Parathyroid adenoma (tissue), 2 donors: ENCODE data around the gene SLC2A10.
A peak's percentile ranks its signal among the peaks of the same experiment; 100 is the strongest.

Experiments used
- H2AFZ ChIP-seq: fragments of 300-600 bp; sonication (generic); one replicate; pipeline ENCODE4 v1.7.0; 2017; ENCODE audit warnings: antibody characterized with exemption, mild to moderate bottlenecking
- H3K27ac ChIP-seq: fragments of 300-600 bp; sonication (generic); one replicate; pipeline ENCODE4 v1.7.0; 2017
- H3K27me3 ChIP-seq: fragments of 300-600 bp; sonication (generic); one replicate; pipeline ENCODE4 v1.7.0; 2017; ENCODE audit warnings: low read length; ENCODE audit not compliant: control insufficient read depth, insufficient read depth
- H3K36me3 ChIP-seq: fragments of 300-600 bp; sonication (generic); one replicate; pipeline ENCODE4 v1.7.0; 2017; ENCODE audit warnings: low read length; ENCODE audit not compliant: control insufficient read depth, insufficient read depth
- H3K4me1 ChIP-seq: fragments of 300-600 bp; sonication (generic); one replicate; pipeline ENCODE4 v1.7.0; 2017; ENCODE audit warnings: control low read depth
- H3K4me2 ChIP-seq: fragments of 300-600 bp; sonication (generic); one replicate; pipeline ENCODE4 v1.7.0; 2017; ENCODE audit warnings: low read length
- H3K4me3 ChIP-seq: fragments of 300-600 bp; sonication (generic); one replicate; pipeline ENCODE4 v1.7.0; 2017; ENCODE audit warnings: low read depth, low read length
- H3K79me2 ChIP-seq: fragments of 300-600 bp; sonication (generic); one replicate; pipeline ENCODE4 v1.7.0; 2017; ENCODE audit warnings: control low read depth
- H3K9ac ChIP-seq: fragments of 300-600 bp; sonication (generic); one replicate; pipeline ENCODE4 v1.7.0; 2017; ENCODE audit warnings: mild to moderate bottlenecking
- H3K9me3 ChIP-seq: fragments of 300-600 bp; sonication (generic); one replicate; pipeline ENCODE4 v1.7.0; 2017; ENCODE audit warnings: low read length; ENCODE audit not compliant: control insufficient read depth
- TF ChIP-seq, protein P1 (sequence below): fragments of 300-600 bp; sonication (generic); IDR thresholded peaks from one replicate; pipeline ENCODE4 v1.7.0; 2017; ENCODE audit warnings: antibody characterized with exemption, mild to moderate bottlenecking
- donor health status: primary hyperparathyroidism.

The SLC2A10 gene

GRCh38 chr20:46691196-46691595 is 18.3 kb upstream of the SLC2A10 start:
- Histone ChIP-seq H3K4me2 (no peak overlapping the region), H3K79me2 (peaks cover 18% of the 10 kb centered on the region)

DNA sequence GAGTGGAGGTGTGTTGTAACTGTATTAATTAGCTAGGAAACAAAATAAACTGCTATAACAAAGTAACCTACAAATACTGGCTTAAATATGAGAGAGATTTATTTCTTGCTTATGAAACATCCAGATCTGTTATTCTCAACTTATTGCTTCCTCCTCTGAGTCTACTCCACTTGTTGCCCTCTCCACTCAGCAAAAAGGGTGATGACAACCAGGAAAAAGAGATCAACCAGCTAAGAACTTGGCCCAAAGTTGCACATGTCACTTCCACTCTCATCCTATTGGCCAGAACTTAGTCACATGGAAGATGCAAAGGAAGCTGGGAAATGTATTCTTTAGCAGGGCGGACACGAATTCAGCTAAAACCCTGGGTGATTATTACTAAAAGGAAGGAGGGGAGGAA is 15.0 kb upstream of the SLC2A10 start:
- no peak overlapping the region for H3K4me3 ChIP-seq
- no peaks in the 10 kb centered on the region for H3K79me2 ChIP-seq
- no peaks in the 10 kb centered on the region for H3K9me3 ChIP-seq
- no peak overlapping the region for H3K27ac ChIP-seq
- TF ChIP-seq, protein P1, sequence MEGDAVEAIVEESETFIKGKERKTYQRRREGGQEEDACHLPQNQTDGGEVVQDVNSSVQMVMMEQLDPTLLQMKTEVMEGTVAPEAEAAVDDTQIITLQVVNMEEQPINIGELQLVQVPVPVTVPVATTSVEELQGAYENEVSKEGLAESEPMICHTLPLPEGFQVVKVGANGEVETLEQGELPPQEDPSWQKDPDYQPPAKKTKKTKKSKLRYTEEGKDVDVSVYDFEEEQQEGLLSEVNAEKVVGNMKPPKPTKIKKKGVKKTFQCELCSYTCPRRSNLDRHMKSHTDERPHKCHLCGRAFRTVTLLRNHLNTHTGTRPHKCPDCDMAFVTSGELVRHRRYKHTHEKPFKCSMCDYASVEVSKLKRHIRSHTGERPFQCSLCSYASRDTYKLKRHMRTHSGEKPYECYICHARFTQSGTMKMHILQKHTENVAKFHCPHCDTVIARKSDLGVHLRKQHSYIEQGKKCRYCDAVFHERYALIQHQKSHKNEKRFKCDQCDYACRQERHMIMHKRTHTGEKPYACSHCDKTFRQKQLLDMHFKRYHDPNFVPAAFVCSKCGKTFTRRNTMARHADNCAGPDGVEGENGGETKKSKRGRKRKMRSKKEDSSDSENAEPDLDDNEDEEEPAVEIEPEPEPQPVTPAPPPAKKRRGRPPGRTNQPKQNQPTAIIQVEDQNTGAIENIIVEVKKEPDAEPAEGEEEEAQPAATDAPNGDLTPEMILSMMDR = no peak
- H2AFZ ChIP-seq = no peak overlapping the region
- H3K9ac ChIP-seq = no peak overlapping the region
- H3K36me3 ChIP-seq = no peaks in the 10 kb centered on the region
- no peak overlapping the region for H3K4me2 ChIP-seq
- H3K27me3 ChIP-seq = no peaks in the 10 kb centered on the region
- no peaks in the 10 kb centered on the region for H3K4me1 ChIP-seq

More at GRCh38 chr20:46691196-46691595, 18.3 kb upstream of the SLC2A10 start:
- no peaks in the 10 kb centered on the region for H3K9me3 ChIP-seq
- H3K36me3 ChIP-seq = no peaks in the 10 kb centered on the region
- H3K27me3 ChIP-seq = no peaks in the 10 kb centered on the region
- H3K4me3 ChIP-seq = no peak overlapping the region
- no peak overlapping the region for H2AFZ ChIP-seq
- TF ChIP-seq, protein P1 = no peak
- H3K4me1 ChIP-seq = peaks cover 4% of the 10 kb centered on the region
- no peak overlapping the region for H3K27ac ChIP-seq
- no peak overlapping the region for H3K9ac ChIP-seq

DNA sequence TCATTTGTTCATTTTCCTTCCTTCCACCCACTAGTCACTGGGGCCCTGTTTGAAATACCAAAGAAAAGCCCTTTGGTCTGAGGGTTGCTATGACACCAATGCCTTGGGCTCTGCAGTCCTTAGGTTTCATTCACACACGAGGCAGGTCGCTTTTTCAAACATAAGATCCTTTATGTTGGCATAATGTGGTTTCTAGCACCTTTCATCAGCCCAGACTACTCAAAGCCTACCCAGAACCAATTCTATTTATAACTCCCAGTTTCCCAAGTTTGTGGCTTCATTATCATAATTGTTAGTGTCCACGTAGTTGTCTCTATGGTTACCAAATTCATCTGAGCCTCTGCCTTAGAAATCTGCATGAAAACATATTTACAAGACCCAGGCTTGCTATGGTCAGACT is 13.6 kb upstream of the SLC2A10 start:
- Histone ChIP-seq H3K27me3 (no peaks in the 10 kb centered on the region), H3K79me2 (no peaks in the 10 kb centered on the region), H2AFZ (peak overlapping the region; percentile 13), H3K4me1 (no peaks in the 10 kb centered on the region), H3K36me3 (no peaks in the 10 kb centered on the region), H3K4me2 (no peak overlapping the region), H3K4me3 (no peak overlapping the region), H3K9me3 (no peaks in the 10 kb centered on the region), H3K9ac (no peak overlapping the region), H3K27ac (no peak overlapping the region)
- TF ChIP-seq, protein P1 = no peak

DNA sequence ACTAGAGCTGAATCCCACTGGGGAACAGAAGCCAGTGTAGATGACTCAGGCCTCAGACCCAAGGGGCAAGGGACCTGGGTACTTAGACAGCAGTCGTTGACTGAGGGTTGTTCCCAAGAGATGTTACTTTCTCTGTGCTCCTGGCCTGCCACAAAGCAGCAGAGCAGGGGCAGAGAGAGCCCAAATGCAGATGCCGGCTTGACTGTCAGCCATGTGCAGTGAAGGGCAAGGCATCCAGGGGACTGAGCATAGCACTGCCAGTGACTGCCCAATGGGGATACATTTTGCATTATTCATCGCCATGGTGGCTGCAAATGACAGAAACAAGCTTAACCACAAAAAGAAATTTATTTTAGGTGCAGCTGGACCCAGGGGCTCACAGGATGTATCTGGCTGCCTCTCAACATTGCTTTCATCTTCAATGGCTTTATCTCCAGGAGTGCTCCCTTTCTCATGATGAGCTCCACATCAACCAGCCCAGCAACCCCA is 12.6 kb upstream of the SLC2A10 start:
- Histone ChIP-seq H3K79me2 (no peaks in the 10 kb centered on the region), H3K36me3 (no peaks in the 10 kb centered on the region), H3K4me1 (no peaks in the 10 kb centered on the region), H3K9me3 (no peaks in the 10 kb centered on the region), H3K27me3 (no peaks in the 10 kb centered on the region), H2AFZ (no peak overlapping the region), H3K9ac (no peak overlapping the region), H3K4me3 (no peak overlapping the region), H3K27ac (no peak overlapping the region), H3K4me2 (no peak overlapping the region)
- TF ChIP-seq, protein P1 = no peak

- TF ChIP-seq, protein P1 = no peak
- Histone ChIP-seq H3K4me2 (no peak overlapping the region), H3K79me2 (no peaks in the 10 kb centered on the region), H3K4me1 (no peaks in the 10 kb centered on the region), H2AFZ (no peak overlapping the region), H3K9ac (no peak overlapping the region), H3K27ac (no peak overlapping the region), H3K27me3 (no peaks in the 10 kb centered on the region), H3K9me3 (no peaks in the 10 kb centered on the region), H3K36me3 (no peaks in the 10 kb centered on the region), H3K4me3 (no peak overlapping the region)
Measured at GRCh38 chr20:46698788-46699187, 10.7 kb upstream of the SLC2A10 start.
